GM23248 (cell line): ENCODE results near the gene PLCD3. TPM values are rescaled to one million over a fixed set of nuclear protein-coding genes. Genes with fewer than 3 reads are reported as not detected.

Experiments
- DNase-seq: peaks from one replicate; pipeline ENCODE4 v3.0.0-alpha.2; 2015
- H2AFZ ChIP-seq: fragments of 200-600 bp; sonication (generic); 2 replicates; pipeline ENCODE4 v1.6.1; 2016; ENCODE audit warnings: antibody characterized with exemption
- H3F3A ChIP-seq: fragments of 200-600 bp; sonication (generic); 2 replicates; pipeline ENCODE4 v1.6.1; 2016; ENCODE audit warnings: mild to moderate bottlenecking, antibody characterized with exemption, mixed run types; ENCODE audit not compliant: insufficient read depth
- H3K27ac ChIP-seq: fragments of 200-600 bp; sonication (generic); 2 replicates; pipeline ENCODE4 v1.5.1; 2016; ENCODE audit warnings: mild to moderate bottlenecking
- H3K27me3 ChIP-seq: fragments of 200-600 bp; sonication (generic); replicated peaks from 2 replicates; pipeline ENCODE4 v1.6.1; 2016; ENCODE audit warnings: mild to moderate bottlenecking; ENCODE audit not compliant: insufficient read depth
- H3K36me3 ChIP-seq: fragments of 200-600 bp; sonication (generic); 2 replicates; pipeline ENCODE4 v1.6.1; 2016; ENCODE audit warnings: low read depth, mild to moderate bottlenecking
- H3K4me1 ChIP-seq: fragments of 200-600 bp; sonication (generic); 2 replicates; pipeline ENCODE4 v1.6.1; 2016; ENCODE audit warnings: mild to moderate bottlenecking; ENCODE audit not compliant: insufficient read depth
- H3K4me2 ChIP-seq: fragments of 200-600 bp; sonication (generic); one replicate; pipeline ENCODE4 v1.6.1; 2016; ENCODE audit warnings: mild to moderate bottlenecking; ENCODE audit not compliant: unreplicated experiment
- H3K4me3 ChIP-seq: fragments of 200-600 bp; sonication (generic); 2 replicates; pipeline ENCODE4 v1.5.1; 2016; ENCODE audit warnings: mild to moderate bottlenecking
- H3K79me2 ChIP-seq: fragments of 200-600 bp; sonication (generic); 2 replicates; pipeline ENCODE4 v1.6.1; 2016; ENCODE audit warnings: mild to moderate bottlenecking; ENCODE audit not compliant: insufficient read depth
- H3K9ac ChIP-seq: fragments of 200-600 bp; sonication (generic); 2 replicates; pipeline ENCODE4 v1.6.1; 2016; ENCODE audit warnings: mild to moderate bottlenecking
- H3K9me2 ChIP-seq: fragments of 200-600 bp; sonication (generic); 2 replicates; pipeline ENCODE4 v1.6.1; 2016; ENCODE audit warnings: mixed run types, mild to moderate bottlenecking, moderate library complexity; ENCODE audit not compliant: insufficient read depth
- H3K9me3 ChIP-seq: fragments of 200-600 bp; sonication (generic); one replicate; pipeline ENCODE4 v1.6.1; 2017; ENCODE audit warnings: low read depth
- H4K20me1 ChIP-seq: fragments of 200-600 bp; sonication (generic); 2 replicates; pipeline ENCODE4 v1.6.0; 2016; ENCODE audit not compliant: insufficient read depth
- EZH2 ChIP-seq: fragments of 200-600 bp; sonication (generic); IDR thresholded peaks from 2 replicates; pipeline ENCODE4 v1.6.1; 2018; ENCODE audit warnings: antibody characterized with exemption, mild to moderate bottlenecking; ENCODE audit not compliant: insufficient read depth, poor library complexity, severe bottlenecking
- EZH2phosphoT487 ChIP-seq: fragments of 200-600 bp; sonication (generic); IDR thresholded peaks from 2 replicates; pipeline ENCODE4 v1.6.1; 2018; ENCODE audit warnings: antibody characterized with exemption, moderate library complexity, mild to moderate bottlenecking, low read depth; ENCODE audit not compliant: insufficient read depth
- WGBS, 2 experiments: methylation state at CpG; one replicate each; pipeline ENCODE4 v1.1.6; 2015 to 2017; ENCODE audit warnings: low lambda C conversion rate in 2 of 2, low coverage in 1 of 2; ENCODE audit errors: missing lambda C conversion rate in 2 of 2; 5-methylcytosine and 5-hydroxymethylcytosine counted together
- in situ Hi-C: fragments of 300-500 bp; cut with MboI; formaldehyde crosslinking; loops from 2 replicates; pipeline ENCODE4 v1.15.0; 2020
- polyA plus RNA-seq: library from polyadenylated mRNA; unstranded; fragments of >200 nt; fragmentation: Nextera tagmentation; extraction: Ambion mirVana; gene quantifications from 2 replicates; pipeline ENCODE4 v1.2.1, GENCODE V29; 2016
- total RNA-seq: library from RNA; depleted of rRNA; stranded (reverse); fragments of >200 nt; shearing (Covaris generic); gene quantifications from 2 replicates; pipeline ENCODE4 v1.2.3, GENCODE V29; 2014

The PLCD3 gene
- total and polyA plus RNA-seq, 2 experiments from 2014 or later = 17.1 to 30.2 TPM

- Histone ChIP-seq H3F3A (0 out of 2 replicates have a peak, but pooled peaks cover under 1% of the 10 kb centered on the region), H3K79me2 (no peaks in the 10 kb centered on the region; the same call in 1 of the 2 replicates), H3K27me3 (no peaks in the 10 kb centered on the region), H3K27ac (no peak overlapping the region), H3K9ac (no peak overlapping the region), H3K9me2 (no peaks in the 10 kb centered on the region), H2AFZ (no peak overlapping the region), H3K4me1 (peaks cover 14% of the 10 kb centered on the region; the same call in 1 of the 2 replicates), H4K20me1 (no peaks in the 10 kb centered on the region; the same call in 1 of the 2 replicates), H3K4me2 (no peak overlapping the region), H3K9me3 (no peaks in the 10 kb centered on the region), H3K4me3 (no peak overlapping the region), H3K36me3 (peaks cover 31% of the 10 kb centered on the region)
- no peak for DNase-seq
- WGBS, 2 experiments = 86 to 89% methylated on average over 9 of the region's 9 CpGs
- TF ChIP-seq EZH2 (no peak), EZH2phosphoT487 (no peak)
- in situ Hi-C loops = no loop called here
Observed at GRCh38 chr17:45103269-45103795, 29.0 kb downstream of the PLCD3 start.

GRCh38 chr17:45102856-45103255 is 29.5 kb downstream of the PLCD3 start:
- Histone ChIP-seq H3K79me2 (peaks cover 1% of the 10 kb centered on the region), H3K4me1 (peaks cover 14% of the 10 kb centered on the region; the same call in 1 of the 2 replicates), H2AFZ (no peak overlapping the region), H3K4me2 (no peak overlapping the region), H3K27me3 (no peaks in the 10 kb centered on the region), H3K4me3 (no peak overlapping the region), H3F3A (no peaks in the 10 kb centered on the region), H3K9ac (no peak overlapping the region), H3K36me3 (peaks cover 31% of the 10 kb centered on the region), H3K9me2 (no peaks in the 10 kb centered on the region), H3K27ac (0 out of 2 replicates have a peak overlapping the region, but pooled peaks have one; percentile 44), H3K9me3 (no peaks in the 10 kb centered on the region), H4K20me1 (no peaks in the 10 kb centered on the region; the same call in 1 of the 2 replicates)
- in situ Hi-C loops = no loop called here
- 90 to 96% methylated on average over 9 of the region's 9 CpGs for WGBS, 2 experiments
- DNase-seq = no peak
- no peak for TF ChIP-seq EZH2phosphoT487
- TF ChIP-seq EZH2 = no peak

DNA sequence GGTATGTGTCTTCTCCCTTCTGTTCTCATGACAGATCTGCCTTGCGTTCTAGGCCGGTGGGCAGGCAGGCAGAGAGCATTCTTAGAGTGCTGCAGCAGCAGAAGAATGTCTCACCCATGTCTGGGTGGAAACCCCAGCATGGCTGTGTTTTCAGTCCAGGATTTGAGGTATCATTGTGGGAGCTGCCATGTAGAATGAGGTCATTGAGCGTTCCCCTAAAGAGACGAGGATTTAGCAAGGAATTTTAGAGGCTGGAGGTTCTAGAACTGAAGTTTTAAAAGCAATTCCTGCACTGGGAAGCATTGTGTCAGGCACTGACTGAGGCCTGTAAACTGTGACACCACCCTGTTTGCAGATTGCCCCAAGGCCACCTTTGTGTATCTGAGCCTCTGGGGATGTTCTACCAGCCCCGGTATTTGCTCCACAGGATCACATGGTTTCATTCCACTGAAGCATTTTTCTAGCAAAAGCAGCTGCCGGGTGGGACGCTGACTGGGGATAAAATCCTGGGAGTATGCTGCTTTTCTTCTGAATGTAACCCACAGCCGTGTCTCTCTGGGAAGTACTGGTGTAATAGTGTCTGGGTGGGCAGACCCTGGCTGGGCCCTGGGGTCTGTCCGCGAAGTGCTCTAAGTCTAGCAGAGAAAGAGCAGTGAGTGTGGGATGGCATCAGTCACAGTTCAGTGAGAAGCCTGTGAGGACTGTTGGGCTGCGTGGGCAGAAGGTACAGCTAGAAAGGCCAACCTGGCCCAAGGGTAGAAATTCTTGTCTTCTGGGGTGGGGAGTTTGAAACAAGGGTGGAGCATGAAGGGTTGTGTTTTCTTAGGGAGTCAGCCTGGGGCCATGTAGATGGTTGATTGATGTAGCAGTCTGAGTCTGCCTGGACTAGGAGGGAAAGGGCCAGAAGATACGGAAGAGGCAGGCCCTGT is 30.2 kb downstream of the PLCD3 start:
- Histone ChIP-seq H3K36me3 (peaks cover 31% of the 10 kb centered on the region), H3K27me3 (no peaks in the 10 kb centered on the region), H3K9ac (peak overlapping the region; percentile 21; the same call in 1 of the 2 replicates), H2AFZ (no peak overlapping the region), H3K9me2 (no peaks in the 10 kb centered on the region), H4K20me1 (no peaks in the 10 kb centered on the region; the same call in 1 of the 2 replicates), H3K9me3 (no peaks in the 10 kb centered on the region), H3K4me3 (no peak overlapping the region), H3K4me2 (no peak overlapping the region), H3K27ac (peak overlapping the region; percentile 44), H3K4me1 (peaks cover 14% of the 10 kb centered on the region; the same call in 1 of the 2 replicates), H3K79me2 (peaks cover 3% of the 10 kb centered on the region), H3F3A (no peaks in the 10 kb centered on the region)
- DNase-seq = peak; percentile 39
- in situ Hi-C loops = no loop called here
- no peak for TF ChIP-seq EZH2
- TF ChIP-seq EZH2phosphoT487 = no peak
- 65 to 71% methylated on average over 12 of the region's 12 CpGs for WGBS, 2 experiments

DNA sequence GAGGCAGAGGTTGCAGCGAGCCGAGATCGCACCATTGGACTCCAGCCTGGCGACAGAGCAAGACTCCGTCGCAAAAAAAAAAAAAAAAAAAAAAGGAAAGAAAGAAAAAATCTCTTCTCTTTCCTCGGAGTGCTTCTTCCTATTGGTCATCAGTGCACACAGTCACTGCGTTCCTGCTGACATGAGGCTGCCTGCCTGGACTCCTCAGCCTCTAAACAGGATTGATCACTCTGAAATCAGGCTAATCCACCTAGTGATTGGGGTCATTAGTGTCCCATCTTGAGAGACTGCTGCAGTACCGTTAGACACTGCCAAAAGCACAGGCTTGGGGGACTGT is 30.8 kb downstream of the PLCD3 start:
- WGBS, 2 experiments = 64 to 79% methylated on average over 7 to 9 of the region's 9 CpGs
- Histone ChIP-seq H3F3A (no peaks in the 10 kb centered on the region), H3K4me1 (peaks cover 14% of the 10 kb centered on the region; the same call in 1 of the 2 replicates), H3K9ac (peak overlapping the region; percentile 21; the same call in 1 of the 2 replicates), H3K27me3 (no peaks in the 10 kb centered on the region), H3K36me3 (peaks cover 35% of the 10 kb centered on the region), H3K27ac (peak overlapping the region; percentile 44), H3K79me2 (peaks cover 8% of the 10 kb centered on the region), H3K9me3 (no peaks in the 10 kb centered on the region), H3K9me2 (no peaks in the 10 kb centered on the region), H3K4me3 (no peak overlapping the region), H4K20me1 (no peaks in the 10 kb centered on the region; the same call in 1 of the 2 replicates), H2AFZ (no peak overlapping the region), H3K4me2 (no peak overlapping the region)
- DNase-seq = peak; percentile 23
- TF ChIP-seq EZH2phosphoT487 (no peak), EZH2 (no peak)
- in situ Hi-C loops = no loop called here
